SJSA1 (cell line): ENCODE results near the gene NRN1. TPM values are rescaled to one million over a fixed set of nuclear protein-coding genes. Genes with fewer than 3 reads are reported as not detected.

ENCODE experiments used
- DNase-seq, 2 experiments: peaks; one replicate each; pipeline ENCODE4 v3.0.0-alpha.2; 2015 to 2020; ENCODE audit warnings: low spot score in 2 of 2, low read depth in 1 of 2
- H3K27ac ChIP-seq: fragments of 250-450 bp; sonication (Bioruptor Pico); 2 replicates; pipeline ENCODE4 v1.5.1; 2020; ENCODE audit warnings: mild to moderate bottlenecking, moderate library complexity
- H3K27me3 ChIP-seq: fragments of 250-450 bp; sonication (Bioruptor Pico); replicated peaks from 2 replicates; pipeline ENCODE4 v1.5.1; 2020; ENCODE audit warnings: mild to moderate bottlenecking, moderate library complexity
- H3K36me3 ChIP-seq: fragments of 250-450 bp; sonication (Bioruptor Pico); 2 replicates; pipeline ENCODE4 v1.5.1; 2020; ENCODE audit warnings: mild to moderate bottlenecking
- H3K4me1 ChIP-seq: fragments of 250-450 bp; sonication (Bioruptor Pico); replicated peaks from 2 replicates; pipeline ENCODE4 v1.6.1; 2021; ENCODE audit warnings: mild to moderate bottlenecking
- H3K4me3 ChIP-seq: fragments of 250-450 bp; sonication (Bioruptor Pico); 2 replicates; pipeline ENCODE4 v1.5.1; 2020; ENCODE audit warnings: mild to moderate bottlenecking
- H3K9me3 ChIP-seq: fragments of 250-450 bp; sonication (Bioruptor Pico); replicated peaks from 2 replicates; pipeline ENCODE4 v1.5.1; 2020; ENCODE audit warnings: mild to moderate bottlenecking
- total RNA-seq: library from RNA; depleted of rRNA; stranded (reverse); fragments of >200 nt; shearing (Covaris generic); gene quantifications from 2 replicates; pipeline ENCODE4 v1.2.3, GENCODE V29; 2014

The NRN1 gene
- total RNA-seq, 1 experiment from 2014 or later: 19.4 TPM

GRCh38 chr6:5950361-5950785 is 56.4 kb downstream of the NRN1 start:
- Histone ChIP-seq H3K27me3 (no peaks in the 10 kb centered on the region), H3K4me3 (no peak overlapping the region), H3K27ac (no peak overlapping the region), H3K9me3 (no peaks in the 10 kb centered on the region), H3K36me3 (no peaks in the 10 kb centered on the region), H3K4me1 (no peaks in the 10 kb centered on the region)
- peak in 1 of 2 experiments; percentile 25 for DNase-seq
